Stimulated activated CD4-positive, alpha-beta T cell treated with anti-CD3 and anti-CD28 coated beads, Interleukin-1b, Interleukin-23, amount 100 ng/mL, for 48 hours (primary cell): Measurements from ENCODE around the gene ERC2.
"Not testable (repeated sequence)": the region's sequence is repeated elsewhere in the genome, so short reads cannot be mapped to it uniquely, and the experiment has no call there.

Source experiments
- DNase-seq: peaks from one replicate; pipeline ENCODE4 v3.0.0-alpha.2; 2020

Gene ERC2

DNA sequence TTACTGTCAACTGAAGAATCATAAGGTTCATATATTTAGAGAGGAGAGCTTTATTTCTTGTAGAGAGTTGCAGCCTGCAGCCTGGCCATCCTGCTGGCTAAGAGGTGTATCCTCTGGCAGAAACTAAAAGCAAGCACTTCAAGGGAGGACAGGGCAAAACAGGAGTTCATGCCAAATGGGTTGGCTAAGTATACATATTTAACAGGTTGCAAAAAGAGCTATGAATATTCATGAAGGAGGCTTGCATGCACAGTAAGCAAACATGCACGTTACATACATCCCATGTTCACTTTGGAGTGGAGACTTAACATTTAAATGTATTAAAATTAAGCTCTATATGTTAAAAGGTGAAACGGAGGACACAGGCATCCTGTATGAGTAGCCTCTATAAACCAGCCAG, 354.4 kb downstream of the ERC2 start:
- no peak for DNase-seq

DNA sequence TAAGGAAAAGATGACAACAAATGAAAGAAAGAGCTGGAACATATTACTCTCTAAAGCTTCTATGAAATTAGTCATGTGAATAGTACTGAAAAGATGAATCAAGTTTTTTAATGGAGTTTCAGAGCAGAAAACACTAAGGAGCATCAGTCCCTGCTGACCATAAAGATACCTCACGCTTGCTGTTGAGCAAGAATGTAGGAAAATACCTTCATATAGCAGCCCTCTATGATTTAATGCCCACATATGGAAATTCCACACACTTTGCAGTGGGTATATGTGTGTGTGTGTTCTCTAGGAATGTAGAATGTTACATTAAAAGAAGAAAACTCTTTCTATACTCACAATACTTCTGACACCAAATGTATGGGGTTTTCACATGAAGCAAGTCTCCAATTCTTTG, 355.0 kb downstream of the ERC2 start:
- no peak for DNase-seq

DNA sequence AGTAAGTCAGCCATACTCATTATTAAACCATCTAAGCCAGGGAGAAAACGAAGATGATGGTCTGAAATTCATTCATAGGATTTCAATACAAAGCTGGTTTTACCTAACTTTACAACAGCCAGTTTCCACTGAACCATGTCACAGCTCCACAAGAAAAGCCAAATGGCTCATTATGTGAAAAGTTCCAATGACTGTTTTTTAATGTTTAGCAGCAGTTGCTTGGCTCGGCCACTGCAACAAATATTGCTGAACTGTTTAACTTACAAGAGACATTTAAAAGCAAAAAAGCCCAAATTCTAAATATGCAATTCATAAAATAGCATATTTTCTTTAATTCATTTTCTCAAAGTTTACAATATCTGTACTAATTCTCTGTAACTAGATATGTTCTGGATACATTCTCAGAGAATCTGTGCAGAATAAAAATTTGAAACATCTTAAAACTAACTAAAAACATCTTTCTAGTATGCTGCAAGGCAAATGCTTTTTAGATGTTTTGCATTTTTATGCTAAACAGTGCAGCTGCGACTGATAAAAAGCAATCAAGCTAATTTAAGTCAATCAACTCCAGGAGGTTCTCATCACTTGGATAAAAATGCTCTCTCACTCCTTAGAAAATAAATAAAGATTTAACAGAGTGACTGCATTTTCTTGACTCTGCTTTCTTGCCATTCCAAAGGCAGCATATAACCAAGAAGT, 356.5 kb downstream of the ERC2 start:
- no peak for DNase-seq

DNA sequence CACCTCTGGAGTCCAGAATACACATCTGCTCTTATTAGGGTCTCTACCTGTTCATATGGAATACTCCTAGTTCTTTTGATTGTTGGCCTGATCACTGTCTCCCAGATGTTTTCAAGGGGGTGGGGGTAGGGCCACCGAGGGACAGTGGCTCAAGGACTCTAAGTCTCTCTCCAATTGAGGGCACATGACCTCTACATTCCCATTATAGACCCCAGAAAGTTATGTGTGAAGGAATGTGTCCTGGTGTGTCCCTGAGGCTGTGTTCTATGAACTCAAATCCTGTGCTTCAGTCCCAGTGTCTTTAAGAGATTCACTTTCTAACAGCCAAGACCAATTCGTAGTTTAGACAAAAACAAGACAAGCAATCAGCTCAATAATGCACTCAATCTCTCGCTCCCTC, 357.4 kb downstream of the ERC2 start:
- no peak for DNase-seq

DNA sequence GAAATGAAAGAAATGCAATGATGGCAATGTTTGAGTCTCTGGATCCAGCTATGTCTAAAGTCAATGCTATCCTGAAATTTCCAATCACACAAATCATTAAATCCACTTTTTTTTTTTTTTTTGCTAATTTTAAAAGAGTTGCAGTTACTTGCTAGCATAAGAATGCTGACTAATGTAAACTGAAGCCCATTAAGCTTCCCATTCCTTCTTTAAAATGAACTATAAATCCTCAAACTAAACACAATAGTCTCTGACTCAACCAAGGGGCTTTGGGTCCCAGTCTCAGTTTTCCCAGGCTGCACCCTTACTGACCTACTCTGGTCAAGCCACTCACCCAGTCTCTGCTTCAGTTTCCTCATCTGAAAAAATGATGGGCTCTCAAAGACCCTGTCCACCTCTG, 361.1 kb downstream of the ERC2 start:
- DNase-seq: no peak

DNA sequence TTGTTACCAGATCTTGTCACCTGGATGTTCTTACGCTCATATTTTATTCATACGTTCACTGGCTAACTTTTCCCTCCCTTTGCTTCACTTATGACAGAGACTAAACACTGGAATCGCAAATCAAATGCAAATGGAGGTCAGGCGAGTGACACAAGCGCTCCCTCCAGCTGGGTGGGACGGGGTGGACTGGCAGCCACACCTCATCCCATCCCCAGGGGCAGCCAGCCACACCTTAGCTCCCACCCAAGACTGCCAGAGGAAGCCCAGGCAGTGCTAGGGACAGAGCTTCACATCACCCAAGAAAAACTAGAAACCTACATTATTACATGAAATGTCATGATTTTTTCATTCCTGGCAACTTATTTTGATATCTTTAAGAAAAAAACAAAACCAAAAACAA, 366.2 kb downstream of the ERC2 start:
- DNase-seq: no peak

DNA sequence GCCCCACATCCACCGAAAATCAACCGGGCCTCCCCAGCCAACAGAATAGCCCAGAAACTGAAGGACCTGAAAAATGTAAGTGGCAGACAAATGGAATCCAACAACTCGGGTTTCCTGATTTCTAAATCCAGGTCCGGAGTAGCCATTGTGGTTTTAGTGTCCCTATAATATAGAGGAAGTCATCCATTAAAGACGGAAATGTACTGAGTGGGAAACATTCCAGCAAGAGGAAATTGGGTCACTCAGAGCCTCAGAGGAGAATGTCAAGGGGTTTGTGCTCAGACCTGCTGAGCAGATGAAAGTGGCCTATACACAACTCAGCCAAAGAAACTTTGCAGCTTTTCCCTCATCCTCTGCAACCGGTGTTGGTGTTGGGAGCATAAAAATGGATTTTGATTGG, 366.7 kb downstream of the ERC2 start:
- DNase-seq: no peak

DNA sequence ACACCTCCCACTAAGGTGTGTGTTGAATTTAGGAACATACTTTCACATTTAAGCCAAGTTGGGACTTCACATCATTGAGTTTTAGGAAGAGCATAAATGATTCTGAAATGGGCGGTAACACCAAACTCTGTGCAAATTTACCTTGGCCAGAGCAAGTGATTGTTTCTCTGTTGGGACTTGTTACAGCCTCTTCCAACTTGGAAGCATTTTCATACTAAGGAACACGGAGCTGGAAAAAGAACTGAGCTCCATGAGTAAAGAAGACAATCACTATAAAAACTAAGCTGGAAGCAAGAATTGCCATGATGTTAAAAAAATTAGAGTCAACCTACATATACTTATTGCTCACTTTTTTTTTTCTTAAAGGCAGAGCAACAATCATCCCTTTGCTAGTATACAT, 371.3 kb downstream of the ERC2 start:
- no peak for DNase-seq

DNA sequence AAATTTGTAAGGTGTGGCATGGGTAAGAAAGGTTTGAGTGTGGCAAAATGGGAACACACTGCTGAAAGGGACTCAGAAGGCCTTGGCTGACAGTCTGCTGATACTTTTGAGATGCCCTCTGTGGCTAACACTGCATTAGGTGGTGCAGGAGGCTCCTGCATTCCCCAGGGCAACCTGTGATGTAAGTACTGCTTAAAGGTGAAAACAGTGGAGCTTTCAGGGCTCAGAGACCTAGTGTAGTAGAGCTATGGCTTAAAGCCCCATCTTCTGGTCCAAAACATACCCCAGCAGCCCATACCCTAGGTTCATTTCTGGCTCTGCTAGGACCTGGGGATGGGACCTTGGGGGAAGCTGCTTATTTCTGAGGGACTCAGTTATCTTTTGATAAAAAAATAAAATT, 374.1 kb downstream of the ERC2 start:
- DNase-seq: no peak

DNA sequence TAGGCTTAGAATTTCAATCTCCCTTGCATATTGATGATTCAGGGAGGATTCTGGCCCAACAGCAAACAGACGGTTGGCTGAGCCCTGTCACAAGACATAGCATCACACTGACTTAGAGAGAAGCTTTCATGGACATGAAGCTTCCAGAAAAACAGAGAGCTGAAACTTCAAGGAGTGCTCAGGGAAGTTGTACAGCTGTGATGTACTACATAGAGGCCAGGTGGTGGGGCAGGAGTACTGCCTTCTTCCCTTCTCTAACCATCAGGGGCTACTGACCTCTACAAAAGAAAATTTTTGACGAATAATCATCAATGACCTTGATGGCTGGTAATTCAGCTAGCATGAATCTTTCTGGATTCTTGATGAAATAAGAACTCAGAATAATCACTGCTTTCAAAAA, 378.5 kb downstream of the ERC2 start:
- no peak for DNase-seq

DNA sequence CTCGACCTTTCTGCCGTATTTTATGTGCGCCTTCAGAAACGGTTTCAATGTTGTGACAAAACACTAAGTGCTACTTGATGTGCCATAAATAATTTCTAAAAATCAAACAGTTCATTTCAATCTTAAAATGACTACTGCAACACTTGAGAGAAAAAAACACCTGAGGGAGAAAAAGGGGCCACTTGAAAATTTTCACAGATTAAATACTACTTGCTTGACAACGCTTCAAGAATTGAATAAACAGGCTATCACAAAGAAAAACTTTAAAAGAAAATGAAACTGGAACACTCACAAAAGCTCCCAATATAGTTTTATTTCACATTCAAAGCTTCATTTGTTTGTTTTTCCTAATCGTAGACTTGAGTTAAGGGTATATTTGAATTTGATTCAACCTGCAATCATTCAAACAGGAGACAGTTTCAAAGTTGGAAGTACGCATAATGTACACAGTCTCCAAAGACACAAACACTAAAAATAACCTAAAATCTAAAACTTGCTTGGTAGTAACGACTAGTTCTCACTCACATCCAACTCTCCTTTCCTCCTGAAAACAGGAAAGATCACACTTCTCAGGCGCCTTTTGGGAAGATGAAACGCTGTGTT, 380.7 kb downstream of the ERC2 start:
- DNase-seq: no peak

DNA sequence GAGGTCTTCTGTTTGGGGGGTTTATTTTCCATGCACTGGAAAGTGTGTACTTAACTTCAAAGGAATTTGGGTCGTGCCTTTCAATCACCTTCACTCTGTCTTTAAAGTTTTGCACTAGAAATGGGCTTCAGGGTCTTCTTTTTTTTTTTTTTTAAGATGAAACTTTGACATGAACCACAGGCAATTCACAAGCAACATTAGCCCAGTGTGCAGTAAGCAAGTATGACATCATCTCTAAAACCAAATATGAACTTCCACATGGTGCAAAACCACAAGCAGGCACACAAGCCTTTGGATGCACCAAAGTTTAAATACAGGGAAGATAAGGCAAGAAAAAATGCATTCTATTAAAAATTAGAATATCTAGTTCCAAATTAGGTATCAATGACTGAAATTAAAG, 381.9 kb downstream of the ERC2 start:
- DNase-seq: no peak

DNA sequence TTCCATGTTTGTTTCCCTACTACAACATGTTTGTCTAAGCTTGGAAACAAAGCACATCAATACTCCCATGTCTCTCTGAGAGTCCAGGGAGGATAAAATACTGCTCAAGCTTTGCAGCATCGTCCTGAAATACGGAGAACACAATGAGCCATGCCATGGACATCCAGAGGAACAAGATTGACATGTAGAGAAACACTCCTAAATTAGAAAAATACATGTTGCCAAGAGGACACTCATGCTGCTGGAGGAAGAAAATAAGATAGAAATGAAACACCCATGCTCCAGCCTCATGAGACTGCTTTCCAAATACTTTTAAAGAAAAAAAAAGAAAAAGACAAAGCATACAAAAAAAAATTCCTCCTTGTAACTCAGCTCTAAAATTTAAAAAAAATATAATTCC, 387.0 kb downstream of the ERC2 start:
- no peak for DNase-seq

DNA sequence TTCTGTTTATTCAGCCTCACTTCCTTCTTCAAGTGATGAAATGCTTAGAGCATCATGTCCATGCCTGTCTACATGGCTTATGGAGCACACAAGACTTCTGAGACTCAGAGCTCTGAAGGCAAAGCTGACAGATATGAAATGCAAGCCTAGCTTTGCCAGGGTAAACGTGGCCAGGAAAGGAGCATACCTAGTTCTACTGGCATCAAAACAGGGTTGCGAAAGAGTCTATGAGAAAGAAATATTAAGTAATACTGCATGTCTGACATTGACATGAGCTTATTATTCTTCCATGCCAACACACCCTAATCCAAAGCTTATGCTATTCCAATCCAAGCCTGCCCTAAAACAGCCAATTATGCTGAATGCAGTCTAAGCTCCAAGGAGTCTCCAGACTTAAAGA, 391.5 kb downstream of the ERC2 start:
- DNase-seq: no peak

DNA sequence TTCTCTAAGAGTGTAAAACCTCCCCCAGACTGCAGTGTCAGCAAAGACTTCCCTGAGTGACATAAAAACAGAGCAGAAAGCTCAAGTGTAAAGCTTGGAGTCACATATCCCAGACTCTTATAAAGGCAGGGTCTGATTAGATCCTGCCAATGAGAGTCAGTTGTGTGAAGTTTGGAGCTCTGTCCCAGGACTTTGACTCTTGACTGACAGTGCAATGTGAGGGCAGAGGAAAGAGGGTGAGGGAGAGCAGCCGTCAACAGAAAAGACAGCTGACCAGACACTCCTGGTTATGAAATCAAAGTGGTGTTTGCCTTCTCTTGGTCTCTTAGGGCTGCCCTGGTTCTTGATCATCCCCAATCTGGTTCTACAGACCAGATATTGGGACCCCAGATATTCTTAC, 393.2 kb downstream of the ERC2 start:
- no peak for DNase-seq

DNA sequence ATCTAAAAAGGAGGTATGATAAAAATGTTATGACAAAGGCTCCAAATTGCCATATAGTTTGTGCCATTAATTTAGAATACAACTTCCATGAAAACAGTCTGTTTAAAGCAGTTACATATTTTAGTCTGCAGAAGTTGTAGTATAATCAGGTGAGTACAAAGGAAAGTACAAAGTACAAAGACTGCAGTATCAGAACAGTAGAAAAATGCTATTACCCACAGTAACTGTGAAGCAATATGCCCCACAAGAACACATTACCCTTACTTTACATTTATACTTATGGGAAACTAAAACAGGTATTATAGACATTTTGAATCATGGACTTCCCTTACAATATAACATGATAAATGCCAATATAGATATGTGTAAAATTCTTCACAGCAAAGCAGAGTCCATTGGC, 398.5 kb downstream of the ERC2 start:
- no peak for DNase-seq

DNA sequence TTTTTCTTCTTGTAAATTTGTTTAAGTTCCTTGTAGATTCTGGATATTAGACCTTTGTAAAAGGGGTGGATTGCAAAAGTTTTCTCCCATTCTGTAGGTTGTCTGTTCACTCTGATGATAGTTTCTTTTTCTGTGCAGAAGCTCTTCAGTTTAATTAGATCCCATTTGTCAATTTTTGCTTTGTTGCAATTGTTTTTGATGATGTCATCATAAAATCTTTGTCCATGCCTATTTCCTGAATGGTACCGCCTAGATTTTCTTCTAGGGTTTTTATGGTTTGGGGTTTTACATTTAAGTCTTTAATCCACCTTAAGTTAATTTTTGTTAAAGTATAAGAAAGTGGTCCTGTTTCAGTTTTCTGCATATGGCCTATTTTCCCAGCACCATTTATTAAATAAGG, 401.9 kb downstream of the ERC2 start:
- DNase-seq: not testable (repeated sequence)

DNA sequence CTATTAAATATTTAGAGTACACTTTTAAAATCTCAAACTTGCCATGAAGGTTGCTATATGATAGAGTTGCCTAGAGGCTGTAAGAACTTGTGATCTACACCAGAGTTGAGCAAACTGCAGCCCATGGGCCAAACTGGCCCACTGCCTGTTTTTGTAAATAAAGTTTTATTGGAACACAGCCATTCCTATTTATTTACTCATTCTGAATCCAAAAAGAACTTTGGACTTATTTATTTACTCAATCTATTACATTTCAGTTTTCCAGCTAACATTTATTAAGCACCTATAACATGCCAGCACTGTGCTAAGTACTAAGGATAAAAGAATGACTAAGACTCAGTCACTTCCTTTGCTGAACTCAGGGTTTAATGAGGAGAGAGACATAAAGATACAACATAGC, 403.6 kb downstream of the ERC2 start:
- DNase-seq: no peak

DNA sequence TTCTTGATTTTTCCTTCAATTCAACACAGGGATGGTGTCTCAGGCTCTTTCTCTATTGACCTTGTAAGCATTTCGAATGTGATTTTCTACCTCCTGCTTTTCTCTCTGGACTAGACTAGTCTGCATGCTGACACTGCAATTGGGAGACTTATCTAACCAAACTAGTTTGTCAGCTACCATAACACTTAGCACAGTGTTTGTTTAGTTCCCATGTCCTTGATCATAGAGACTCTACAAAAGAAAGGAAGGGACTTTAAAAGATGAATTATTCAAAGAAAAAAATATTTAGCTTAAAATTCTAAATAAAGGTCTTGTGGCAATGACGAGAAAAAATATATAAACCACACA, 407.0 kb downstream of the ERC2 start:
- no peak for DNase-seq

DNA sequence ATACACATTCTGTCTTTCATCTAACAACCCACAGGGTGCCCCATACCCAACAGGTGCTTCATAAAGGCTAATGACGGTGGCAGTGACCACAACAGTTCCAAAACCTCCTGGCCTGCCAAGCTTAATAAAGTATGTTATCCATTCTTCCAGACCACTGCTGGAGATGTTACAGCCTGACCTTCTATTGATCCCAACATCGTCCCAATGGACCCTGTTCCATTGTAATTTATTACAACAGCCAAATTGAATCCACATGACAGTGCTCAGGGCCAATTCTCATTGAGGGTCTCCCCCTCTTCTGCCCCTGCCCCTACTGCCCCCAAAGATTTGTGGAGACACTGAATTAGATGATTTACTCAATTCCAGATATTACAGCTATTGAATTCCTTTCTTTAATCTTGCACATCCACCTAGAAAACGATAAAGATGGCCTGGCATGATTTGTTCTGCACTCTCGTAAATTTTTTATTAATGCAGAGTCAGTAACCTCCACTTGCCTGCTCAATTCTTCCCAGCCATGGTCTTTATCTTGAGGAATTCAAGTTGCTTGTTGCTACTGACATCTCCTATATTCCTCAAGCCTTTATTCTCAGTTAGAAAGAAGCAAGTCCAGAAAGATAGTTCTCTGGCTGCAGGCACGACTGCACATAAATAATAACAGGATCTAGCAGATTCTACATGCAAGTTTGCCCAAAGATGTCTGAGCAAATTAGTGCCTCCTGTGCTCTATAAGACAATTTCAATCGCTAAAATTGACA, 407.6 kb downstream of the ERC2 start:
- no peak for DNase-seq

DNA sequence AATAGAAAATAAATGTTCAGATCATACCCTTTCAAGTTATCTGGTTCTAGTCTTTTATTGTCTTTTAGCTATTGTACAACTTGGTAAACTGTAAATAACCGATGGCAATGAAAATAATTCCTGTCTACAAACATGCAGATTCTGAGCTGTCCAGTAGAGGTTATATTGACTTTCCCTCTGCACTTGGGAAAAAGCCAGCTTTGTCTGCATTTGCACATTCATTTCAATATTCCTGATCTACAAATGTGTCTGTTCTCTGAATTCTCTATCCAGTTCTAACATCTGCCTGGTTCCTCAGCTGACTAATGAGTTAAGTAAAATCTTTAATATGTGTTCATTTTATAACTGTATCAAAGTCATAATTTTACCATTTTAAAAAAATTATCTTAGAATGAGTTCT, 408.5 kb downstream of the ERC2 start:
- no peak for DNase-seq

DNA sequence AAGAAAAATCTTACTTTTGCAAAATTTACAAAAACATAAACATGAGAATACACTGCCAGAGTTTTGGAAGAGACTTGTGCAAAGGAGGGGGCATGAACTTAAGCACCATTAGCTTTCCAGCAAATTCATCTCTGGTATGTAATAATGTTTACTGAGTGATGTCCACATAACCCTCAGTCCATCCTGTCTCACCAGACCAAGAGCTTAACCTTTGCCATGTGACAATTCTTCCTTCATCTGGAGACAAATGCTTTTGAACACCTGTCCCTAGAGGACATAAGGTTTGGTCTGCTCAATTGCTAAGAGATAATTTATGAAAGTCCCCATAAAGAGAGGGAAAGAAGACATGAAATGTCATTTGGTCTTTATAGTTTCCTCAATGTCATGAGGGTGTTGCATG, 412.3 kb downstream of the ERC2 start:
- DNase-seq: no peak

DNA sequence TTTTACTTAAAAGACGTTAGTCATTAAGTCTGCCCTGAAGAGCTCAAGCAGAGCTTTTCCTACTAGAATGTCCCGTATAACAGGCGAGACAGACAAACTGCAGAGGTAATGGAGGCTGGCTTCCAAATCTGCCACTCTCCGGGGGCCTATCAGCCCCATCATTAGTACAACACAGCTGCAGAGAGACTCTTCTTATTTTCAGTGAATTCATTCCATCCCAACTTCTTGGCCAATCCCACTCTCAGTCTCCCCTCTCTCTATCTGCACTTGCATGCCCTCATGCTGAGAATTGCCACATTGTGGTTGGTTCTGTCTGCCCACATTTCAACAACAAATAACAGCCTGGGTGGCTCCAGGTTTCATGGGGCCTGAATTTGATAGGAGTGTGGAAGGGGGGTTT, 412.7 kb downstream of the ERC2 start:
- no peak for DNase-seq

DNA sequence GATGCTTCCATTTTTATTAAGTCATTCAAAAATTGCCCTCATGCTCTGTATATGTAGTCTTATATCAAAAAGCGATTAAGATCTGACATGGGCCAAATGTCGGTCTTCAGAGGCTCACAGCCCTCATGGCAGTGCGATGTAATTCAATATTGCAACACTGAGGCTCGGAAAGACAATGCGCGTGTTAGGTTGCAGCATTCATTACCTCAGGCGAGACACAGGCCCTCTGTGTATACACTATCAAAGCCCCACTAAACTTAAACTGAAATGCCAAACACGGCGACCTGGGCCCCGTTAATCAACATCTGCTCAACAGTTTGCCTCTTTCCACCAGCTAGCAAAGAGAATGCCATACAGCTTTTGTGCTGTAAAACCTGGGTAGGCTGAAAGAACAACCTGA, 413.4 kb downstream of the ERC2 start:
- DNase-seq: no peak

DNA sequence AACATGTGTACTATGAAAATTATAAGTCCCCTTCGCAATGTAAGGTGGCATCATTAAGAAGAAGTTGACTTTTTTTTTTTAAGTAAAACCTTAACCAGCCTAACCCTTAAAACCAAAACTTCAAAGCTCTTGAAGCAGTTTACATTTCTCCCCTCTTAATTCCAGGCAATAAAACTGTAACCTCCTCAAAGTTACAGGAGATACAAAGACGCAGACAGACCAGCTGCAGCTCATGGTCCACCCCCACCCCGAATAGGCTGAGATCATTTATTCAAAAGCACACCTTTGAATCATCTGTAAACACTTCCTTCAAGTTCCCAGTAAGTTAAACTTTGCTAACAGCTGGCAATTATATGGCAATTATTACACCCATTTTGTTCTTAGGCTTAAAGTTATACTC, 414.5 kb downstream of the ERC2 start:
- no peak for DNase-seq
